Chondrocyte (in vitro differentiated cells): Measurements from ENCODE around the gene TWSG1. TPM values are rescaled to one million over a fixed set of nuclear protein-coding genes. Genes with fewer than 3 reads are reported as not detected.
"Not testable (repeated sequence)": the region's sequence is repeated elsewhere in the genome, so short reads cannot be mapped to it uniquely, and the experiment has no call there.

Experiments used
- DNase-seq: peaks from one replicate; pipeline ENCODE4 v3.0.0; 2021; ENCODE audit warnings: mixed read lengths, low spot score
- H3K27ac Mint-ChIP-seq: one replicate; pipeline ENCODE4 v1.8.0; 2021; ENCODE audit warnings: mild to moderate bottlenecking, moderate library complexity, mixed read lengths; ENCODE audit not compliant: unreplicated experiment
- H3K27me3 Mint-ChIP-seq: 2 replicates; pipeline ENCODE4 v1.8.0; 2021; ENCODE audit warnings: low read depth, mixed read lengths
- H3K36me3 Mint-ChIP-seq: 2 replicates; pipeline ENCODE4 v1.8.0; 2021; ENCODE audit warnings: low read depth, mixed read lengths
- H3K4me1 Mint-ChIP-seq: 2 replicates; pipeline ENCODE4 v1.8.0; 2021; ENCODE audit warnings: low read depth, mild to moderate bottlenecking, mixed read lengths
- H3K4me3 Mint-ChIP-seq: one replicate; pipeline ENCODE4 v1.8.0; 2021; ENCODE audit warnings: mild to moderate bottlenecking, moderate library complexity, mixed read lengths; ENCODE audit not compliant: unreplicated experiment
- H3K9me3 Mint-ChIP-seq: 2 replicates; pipeline ENCODE4 v1.8.0; 2021; ENCODE audit warnings: low read depth, mixed read lengths
- total RNA-seq: library from RNA; stranded (reverse); gene quantifications from 3 replicates; pipeline ENCODE4 v1.2.1, GENCODE V29; 2021
- TF ChIP-seq, protein P1 (sequence below): fragments of 200-600 bp; sonication (generic); IDR thresholded peaks from 2 replicates; pipeline ENCODE4 v1.5.0; 2021; ENCODE audit warnings: antibody characterized with exemption, mild to moderate bottlenecking, moderate library complexity

Gene TWSG1
- total RNA-seq, 1 donor from 2014 or later, result 99.5 TPM

DNA sequence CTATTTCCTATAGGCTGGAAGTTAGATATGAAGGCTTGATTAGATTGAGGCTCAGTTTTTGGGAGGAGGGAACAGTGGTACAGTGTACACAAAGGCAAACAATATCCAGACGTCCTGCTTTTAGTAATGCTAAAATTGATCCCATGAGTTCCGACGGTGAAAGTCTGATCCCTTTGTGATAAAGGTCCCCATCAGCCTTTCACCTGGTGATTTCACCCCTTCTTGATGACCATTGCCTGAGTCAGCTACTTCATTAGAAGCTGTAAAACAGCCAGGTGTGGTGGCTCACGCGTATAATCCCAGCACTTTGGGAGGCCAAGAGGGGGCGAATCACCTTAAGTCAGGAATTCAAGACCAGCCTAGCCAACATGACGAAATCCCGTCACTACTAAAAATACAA, 29.7 kb downstream of the TWSG1 start:
- TF ChIP-seq, protein P1, sequence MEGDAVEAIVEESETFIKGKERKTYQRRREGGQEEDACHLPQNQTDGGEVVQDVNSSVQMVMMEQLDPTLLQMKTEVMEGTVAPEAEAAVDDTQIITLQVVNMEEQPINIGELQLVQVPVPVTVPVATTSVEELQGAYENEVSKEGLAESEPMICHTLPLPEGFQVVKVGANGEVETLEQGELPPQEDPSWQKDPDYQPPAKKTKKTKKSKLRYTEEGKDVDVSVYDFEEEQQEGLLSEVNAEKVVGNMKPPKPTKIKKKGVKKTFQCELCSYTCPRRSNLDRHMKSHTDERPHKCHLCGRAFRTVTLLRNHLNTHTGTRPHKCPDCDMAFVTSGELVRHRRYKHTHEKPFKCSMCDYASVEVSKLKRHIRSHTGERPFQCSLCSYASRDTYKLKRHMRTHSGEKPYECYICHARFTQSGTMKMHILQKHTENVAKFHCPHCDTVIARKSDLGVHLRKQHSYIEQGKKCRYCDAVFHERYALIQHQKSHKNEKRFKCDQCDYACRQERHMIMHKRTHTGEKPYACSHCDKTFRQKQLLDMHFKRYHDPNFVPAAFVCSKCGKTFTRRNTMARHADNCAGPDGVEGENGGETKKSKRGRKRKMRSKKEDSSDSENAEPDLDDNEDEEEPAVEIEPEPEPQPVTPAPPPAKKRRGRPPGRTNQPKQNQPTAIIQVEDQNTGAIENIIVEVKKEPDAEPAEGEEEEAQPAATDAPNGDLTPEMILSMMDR, result no peak
- H3K4me1 Mint-ChIP-seq, result peaks cover 64% of the 10 kb centered on the region
- no peak for DNase-seq
- no peak overlapping the region for H3K4me3 Mint-ChIP-seq
- H3K9me3 Mint-ChIP-seq, result no peaks in the 10 kb centered on the region
- no peaks in the 10 kb centered on the region for H3K27me3 Mint-ChIP-seq
- H3K27ac Mint-ChIP-seq, result peak overlapping the region; percentile 19
- H3K36me3 Mint-ChIP-seq, result peaks cover 6% of the 10 kb centered on the region

- Mint-ChIP-seq H3K27me3 (no peaks in the 10 kb centered on the region), H3K9me3 (no peaks in the 10 kb centered on the region), H3K36me3 (peaks cover 10% of the 10 kb centered on the region), H3K4me3 (no peak overlapping the region), H3K4me1 (peaks cover 54% of the 10 kb centered on the region), H3K27ac (peak overlapping the region; percentile 34)
- TF ChIP-seq, protein P1, result no peak
- no peak for DNase-seq
Observed at GRCh38 chr18:9365406-9365805, 30.8 kb downstream of the TWSG1 start.

DNA sequence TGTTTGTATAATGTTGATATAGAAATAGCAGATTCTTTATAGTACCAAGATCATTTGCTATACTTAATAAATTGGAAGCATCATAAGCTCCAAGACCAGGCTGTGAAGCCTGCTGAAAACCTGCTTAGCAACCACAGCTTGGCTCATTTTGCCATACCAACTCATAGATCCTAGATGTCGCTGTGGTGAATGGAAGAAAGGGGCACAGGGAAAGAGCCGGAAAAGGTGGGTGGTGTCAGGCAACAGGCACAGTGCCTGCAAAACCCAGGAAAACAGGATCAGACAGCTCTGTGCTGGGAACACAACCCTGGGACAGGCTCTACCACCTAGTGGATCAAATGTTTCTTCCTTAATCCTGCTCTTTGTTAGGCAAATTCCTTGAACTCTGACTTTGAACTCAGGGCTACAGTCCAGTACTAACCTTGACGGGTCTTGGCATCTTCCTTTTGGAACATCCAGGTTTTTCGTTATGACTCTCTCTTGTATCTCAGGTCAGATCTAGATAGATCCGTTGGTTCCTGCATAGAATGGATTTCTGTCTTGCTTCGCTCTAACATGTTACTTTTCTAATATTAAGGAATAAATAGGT, 31.6 kb downstream of the TWSG1 start:
- H3K27me3 Mint-ChIP-seq, result no peaks in the 10 kb centered on the region
- H3K9me3 Mint-ChIP-seq, result no peaks in the 10 kb centered on the region
- H3K27ac Mint-ChIP-seq, result no peak overlapping the region
- TF ChIP-seq, protein P1, result peak; percentile 74
- peaks cover 49% of the 10 kb centered on the region for H3K4me1 Mint-ChIP-seq
- H3K4me3 Mint-ChIP-seq, result no peak overlapping the region
- DNase-seq, result no peak
- H3K36me3 Mint-ChIP-seq, result peaks cover 11% of the 10 kb centered on the region

DNA sequence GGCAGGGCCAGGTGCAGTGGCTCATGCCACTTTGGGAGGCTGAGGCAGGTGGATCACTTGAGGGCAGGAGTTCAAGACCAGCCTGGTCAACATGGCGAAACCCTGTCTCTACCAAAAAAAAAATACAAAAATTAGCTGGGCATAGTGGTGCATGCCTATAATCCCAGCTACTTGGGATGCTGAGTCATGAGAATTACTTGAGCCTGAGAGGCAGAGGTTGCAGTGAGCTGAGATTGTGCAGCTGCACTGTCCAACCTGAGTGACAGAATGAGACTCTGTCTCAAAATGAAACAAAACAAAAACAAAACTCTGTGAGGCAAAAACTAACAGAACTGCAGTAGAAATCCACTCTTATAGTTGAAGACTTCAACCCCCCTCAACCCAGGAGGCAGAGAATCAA, 38.7 kb downstream of the TWSG1 start:
- not testable (repeated sequence) for H3K27ac Mint-ChIP-seq, H3K4me1 Mint-ChIP-seq
- peaks cover 22% of the 10 kb centered on the region for H3K36me3 Mint-ChIP-seq

DNA sequence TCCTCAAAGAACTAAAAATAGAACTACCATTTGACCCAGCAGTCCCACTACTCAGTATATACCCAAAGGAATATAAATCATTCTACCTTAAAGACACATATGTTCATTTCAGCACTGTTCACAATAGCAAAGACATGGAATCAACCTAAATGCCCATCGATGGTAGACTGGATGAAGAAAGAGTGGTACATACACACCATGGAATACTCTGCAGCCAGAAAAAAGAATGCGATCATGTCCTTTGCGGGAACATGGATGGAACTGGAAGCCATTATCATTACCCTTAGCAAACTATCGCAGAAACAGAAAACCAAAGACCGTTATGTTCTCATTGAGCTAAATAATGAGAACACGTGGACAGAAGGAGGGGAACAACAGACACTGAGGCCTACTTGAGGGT, 44.5 kb downstream of the TWSG1 start:
- Mint-ChIP-seq H3K27ac (no peak overlapping the region), H3K4me3 (no peak overlapping the region), H3K9me3 (peaks cover 4% of the 10 kb centered on the region), H3K36me3 (peaks cover 15% of the 10 kb centered on the region), H3K27me3 (no peaks in the 10 kb centered on the region), H3K4me1 (peaks cover 12% of the 10 kb centered on the region)
- TF ChIP-seq, protein P1, result no peak
- no peak for DNase-seq

More for the DNA sequence above, 38.7 kb downstream of the TWSG1 start:
- not testable (repeated sequence) for H3K4me3 Mint-ChIP-seq, H3K9me3 Mint-ChIP-seq, H3K27me3 Mint-ChIP-seq, DNase-seq

GRCh38 chr18:9380101-9380500, 45.5 kb downstream of the TWSG1 start:
- TF ChIP-seq, protein P1, result no peak
- Mint-ChIP-seq H3K36me3 (peaks cover 12% of the 10 kb centered on the region), H3K4me3 (no peak overlapping the region), H3K9me3 (peaks cover 3% of the 10 kb centered on the region), H3K27me3 (no peaks in the 10 kb centered on the region), H3K4me1 (peaks cover 12% of the 10 kb centered on the region), H3K27ac (no peak overlapping the region)
- DNase-seq, result no peak
